Measurements from ENCODE around the gene CCR7.

GRCh38 chr17:40598301-40598618 is 33.0 kb upstream of the CCR7 start:
- TF ChIP-seq EZH2 (IDR thresholded peaks at IDR 0.05) = no peak
- TF ChIP-seq POLR2AphosphoS5 (IDR thresholded peaks at IDR 0.05; ENCODE audit: borderline replicate concordance, low read depth, low read length) = no peak

Data from SK-N-MC (cell line).